ENCODE measurements around the gene GTPBP1.

GTPBP1 gene

GRCh38 chr22:38705235-38706100, at the start of gene GTPBP1:
GTPBP1 (plus strand) TSS chr22:38705944; CDS start chr22:38705956, 12 bp downstream.
- no peaks in the 10 kb centered on the region for H3K27me3 ChIP-seq (ENCODE audit: control insufficient read depth in 1 of 2, insufficient read depth in 2 of 2, low read length in 2 of 2)
- peak within 1 kb of the TSS; percentile 90 for H3K27ac ChIP-seq (ENCODE audit: low read length)
- H3K4me3 ChIP-seq (ENCODE audit: low read length in 2 of 2) = peak within 1 kb of the TSS; percentile 84 to 85
- peaks cover 2 to 11% of the 10 kb centered on the region in 2 donors for H3K36me3 ChIP-seq (ENCODE audit: control insufficient read depth in 2 of 2, insufficient read depth in 2 of 2, low read length in 2 of 2)
- H3K9me3 ChIP-seq (ENCODE audit: control insufficient read depth in 2 of 2, low read length in 2 of 2) = no peaks in the 10 kb centered on the region
- peak within 1 kb of the TSS; percentile 84 to 89 for H3K9ac ChIP-seq (ENCODE audit: low read length in 2 of 2)
- H3K4me1 ChIP-seq (ENCODE audit: control insufficient read depth, insufficient read depth, low read length) = peaks cover 37% of the 10 kb centered on the region

- Histone ChIP-seq H3K9me3 (ENCODE audit: control insufficient read depth in 2 of 2, low read length in 2 of 2) (no peaks in the 10 kb centered on the region), H3K27me3 (ENCODE audit: control insufficient read depth in 1 of 2, insufficient read depth in 2 of 2, low read length in 2 of 2) (no peaks in the 10 kb centered on the region), H3K27ac (ENCODE audit: low read length) (peak within 1 kb of the TSS; percentile 91), H3K4me1 (ENCODE audit: control insufficient read depth, insufficient read depth, low read length) (peaks cover 14% of the 10 kb centered on the region), H3K36me3 (ENCODE audit: control insufficient read depth in 2 of 2, insufficient read depth in 2 of 2, low read length in 2 of 2) (peaks cover 0 to 2% of the 10 kb centered on the region in 2 donors), H3K4me3 (ENCODE audit: low read length in 2 of 2) (peak within 1 kb of the TSS; percentile 93 to 94), H3K9ac (ENCODE audit: low read length in 2 of 2) (peak within 1 kb of the TSS; percentile 93 to 98)
Observed at GRCh38 chr22:38656256-38657044, 49.3 kb upstream of the GTPBP1 start, which contains the start of the genes CBY1 and FAM227A. CBY1 (plus strand) TSS chr22:38656638; CDS start chr22:38668055, 11,417 bp downstream. FAM227A (minus strand) TSS chr22:38656392; CDS start chr22:38650168, 6,224 bp downstream.

DNA sequence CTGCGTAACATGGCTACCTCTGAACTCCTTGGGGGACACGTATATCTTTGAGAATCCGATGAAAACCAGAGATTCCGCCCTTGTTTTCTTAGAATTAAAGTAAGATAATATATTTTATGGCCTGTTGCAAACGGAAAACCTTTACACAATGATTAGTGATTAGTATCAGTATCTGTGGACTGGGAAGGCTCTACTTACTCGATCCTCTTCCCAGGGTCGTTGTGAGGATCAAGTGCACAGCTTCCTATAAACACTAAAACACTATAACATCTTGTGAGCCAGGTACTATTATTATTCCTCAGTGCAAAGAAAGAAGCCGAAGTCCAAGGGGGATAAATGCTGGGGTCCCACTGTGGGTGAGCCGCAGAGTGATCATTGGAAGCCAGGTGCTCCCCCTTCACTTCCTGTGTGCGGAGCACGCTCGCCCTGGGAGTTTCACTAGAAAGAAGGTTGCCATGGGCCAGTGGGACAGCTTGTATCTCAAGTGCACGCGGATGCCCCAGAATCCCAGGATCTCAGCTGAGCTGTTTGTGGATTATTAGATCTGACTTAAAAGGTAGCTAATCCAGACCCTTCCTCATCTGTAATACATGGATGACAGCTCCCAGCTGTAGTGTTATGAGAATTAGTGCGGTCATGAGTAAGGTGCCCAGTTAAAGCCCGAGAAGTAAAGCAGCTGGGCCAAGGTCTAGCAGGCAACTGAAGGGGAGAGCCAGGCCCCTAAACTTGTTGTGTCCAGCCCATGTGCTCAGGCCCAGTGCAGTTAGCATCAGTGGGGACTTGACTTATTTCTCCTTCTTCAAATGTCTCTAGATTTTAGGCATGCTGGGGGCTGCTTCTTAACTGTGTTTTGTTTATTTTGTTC, 48.5 kb upstream of the GTPBP1 start:
- peak overlapping the region; percentile 93 to 98 for H3K9ac ChIP-seq (ENCODE audit: low read length in 2 of 2)
- H3K4me1 ChIP-seq (ENCODE audit: control insufficient read depth, insufficient read depth, low read length) = peaks cover 14% of the 10 kb centered on the region
- no peaks in the 10 kb centered on the region for H3K27me3 ChIP-seq (ENCODE audit: control insufficient read depth in 1 of 2, insufficient read depth in 2 of 2, low read length in 2 of 2)
- peaks cover 0 to 3% of the 10 kb centered on the region in 2 donors for H3K36me3 ChIP-seq (ENCODE audit: control insufficient read depth in 2 of 2, insufficient read depth in 2 of 2, low read length in 2 of 2)
- H3K4me3 ChIP-seq (ENCODE audit: low read length in 2 of 2) = peak overlapping the region; percentile 93 to 94
- no peaks in the 10 kb centered on the region for H3K9me3 ChIP-seq (ENCODE audit: control insufficient read depth in 2 of 2, low read length in 2 of 2)
- H3K27ac ChIP-seq (ENCODE audit: low read length) = peak overlapping the region; percentile 91

DNA sequence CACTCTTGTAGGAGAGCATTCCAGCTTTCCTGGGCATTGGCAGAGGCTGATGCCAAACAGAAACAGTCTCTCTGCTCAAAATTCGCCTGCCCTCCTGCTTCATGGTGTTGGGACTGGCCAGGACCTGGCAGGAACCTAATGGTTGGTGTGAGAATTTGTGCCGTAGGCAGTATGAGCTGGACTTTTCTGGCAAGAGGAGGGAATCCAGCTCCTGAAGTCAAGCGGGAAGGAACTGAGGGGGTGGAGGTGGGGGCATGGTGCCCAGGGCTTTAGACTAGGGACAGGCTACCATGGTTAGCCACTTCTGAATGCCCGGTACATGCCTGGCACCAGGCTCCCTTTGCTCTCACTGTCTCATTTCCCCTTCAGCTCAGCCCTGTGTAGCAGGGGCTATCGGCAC, 30.9 kb upstream of the GTPBP1 start:
- H3K4me1 ChIP-seq (ENCODE audit: control insufficient read depth, insufficient read depth, low read length) = no peaks in the 10 kb centered on the region
- H3K36me3 ChIP-seq (ENCODE audit: control insufficient read depth in 2 of 2, insufficient read depth in 2 of 2, low read length in 2 of 2) = peaks cover 23 to 24% of the 10 kb centered on the region in 2 donors
- H3K27ac ChIP-seq (ENCODE audit: low read length) = no peak overlapping the region
- H3K4me3 ChIP-seq (ENCODE audit: low read length in 2 of 2) = no peak overlapping the region
- no peaks in the 10 kb centered on the region for H3K27me3 ChIP-seq (ENCODE audit: control insufficient read depth in 1 of 2, insufficient read depth in 2 of 2, low read length in 2 of 2)
- H3K9me3 ChIP-seq (ENCODE audit: control insufficient read depth in 2 of 2, low read length in 2 of 2) = no peaks in the 10 kb centered on the region
- H3K9ac ChIP-seq (ENCODE audit: low read length in 2 of 2) = no peak overlapping the region

DNA sequence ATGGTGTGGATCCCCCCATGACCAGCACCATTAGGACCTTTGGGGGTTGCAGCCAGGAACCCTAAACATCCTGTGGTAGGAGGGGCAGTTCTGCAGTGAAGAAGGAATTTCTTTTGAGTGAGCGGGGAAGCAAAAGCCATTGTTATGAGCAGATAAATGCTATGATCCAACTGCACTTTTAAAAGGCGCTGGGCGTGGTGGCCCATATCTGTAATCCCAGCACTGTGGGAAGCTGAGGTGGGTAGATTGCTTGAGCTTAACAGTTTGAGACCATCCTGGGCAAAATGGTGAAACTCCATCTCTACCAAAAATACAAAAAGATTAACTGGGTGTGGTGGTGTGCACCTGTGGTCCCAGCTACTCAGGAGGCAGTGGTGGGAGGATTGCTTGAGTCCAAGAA, 29.9 kb upstream of the GTPBP1 start:
- H3K4me1 ChIP-seq (ENCODE audit: control insufficient read depth, insufficient read depth, low read length) = no peaks in the 10 kb centered on the region
- H3K4me3 ChIP-seq (ENCODE audit: low read length in 2 of 2) = no peak overlapping the region
- no peak overlapping the region for H3K27ac ChIP-seq (ENCODE audit: low read length)
- no peak overlapping the region for H3K9ac ChIP-seq (ENCODE audit: low read length in 2 of 2)
- no peaks in the 10 kb centered on the region for H3K9me3 ChIP-seq (ENCODE audit: control insufficient read depth in 2 of 2, low read length in 2 of 2)
- peaks cover 21% of the 10 kb centered on the region in 2 donors for H3K36me3 ChIP-seq (ENCODE audit: control insufficient read depth in 2 of 2, insufficient read depth in 2 of 2, low read length in 2 of 2)
- no peaks in the 10 kb centered on the region for H3K27me3 ChIP-seq (ENCODE audit: control insufficient read depth in 1 of 2, insufficient read depth in 2 of 2, low read length in 2 of 2)

DNA sequence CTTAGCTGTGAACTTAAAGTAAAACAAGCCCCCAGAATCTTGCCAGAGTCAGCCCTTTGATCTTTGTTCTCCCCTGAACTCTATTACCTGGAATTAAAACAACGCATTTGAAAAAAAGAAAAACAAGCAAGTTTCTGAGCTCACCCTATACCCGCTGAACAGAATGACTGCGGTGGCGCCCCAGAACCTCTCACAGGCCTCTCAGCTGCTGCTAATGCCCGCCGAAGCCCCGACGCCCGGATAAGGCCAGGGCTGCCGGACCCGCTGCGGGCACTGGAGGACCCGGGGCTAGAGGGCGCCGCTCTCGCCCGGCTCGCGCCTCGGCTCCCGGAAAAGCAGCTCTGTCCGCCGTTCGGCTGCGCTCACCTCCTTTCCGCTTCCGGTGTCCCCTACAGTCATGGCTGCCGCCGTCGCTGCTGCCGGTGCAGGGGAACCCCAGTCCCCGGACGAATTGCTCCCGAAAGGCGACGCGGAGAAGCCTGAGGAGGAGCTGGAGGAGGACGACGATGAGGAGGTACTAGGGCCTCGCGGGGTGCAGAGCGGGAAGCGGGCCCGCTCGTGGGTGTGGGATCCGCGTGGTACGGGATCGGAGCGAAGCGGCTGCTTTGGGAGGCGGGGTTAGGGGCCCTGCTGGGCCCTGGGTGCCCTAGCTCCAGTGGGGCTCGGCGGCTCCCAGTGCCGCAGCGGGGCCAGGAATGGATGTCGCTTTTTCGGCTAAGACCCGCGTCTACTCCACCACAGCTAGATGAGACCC, 24.0 kb upstream of the GTPBP1 start, which contains the start of gene TOMM22:
TOMM22 (plus strand) TSS at position 376 of the 754 bp plus-strand sequence; CDS start at position 398, 22 bp downstream.
- peak within 1 kb of the TSS; percentile 55 for H3K27ac ChIP-seq (ENCODE audit: low read length)
- peak within 1 kb of the TSS; percentile 94 to 97 for H3K4me3 ChIP-seq (ENCODE audit: low read length in 2 of 2)
- no peaks in the 10 kb centered on the region for H3K27me3 ChIP-seq (ENCODE audit: control insufficient read depth in 1 of 2, insufficient read depth in 2 of 2, low read length in 2 of 2)
- H3K36me3 ChIP-seq (ENCODE audit: control insufficient read depth in 2 of 2, insufficient read depth in 2 of 2, low read length in 2 of 2) = peaks cover 26 to 27% of the 10 kb centered on the region in 2 donors
- peaks cover 18% of the 10 kb centered on the region for H3K4me1 ChIP-seq (ENCODE audit: control insufficient read depth, insufficient read depth, low read length)
- peak within 1 kb of the TSS; percentile 90 to 91 for H3K9ac ChIP-seq (ENCODE audit: low read length in 2 of 2)
- no peaks in the 10 kb centered on the region for H3K9me3 ChIP-seq (ENCODE audit: control insufficient read depth in 2 of 2, low read length in 2 of 2)

- Histone ChIP-seq H3K27me3 (ENCODE audit: control insufficient read depth in 1 of 2, insufficient read depth in 2 of 2, low read length in 2 of 2) (no peaks in the 10 kb centered on the region), H3K9me3 (ENCODE audit: control insufficient read depth in 2 of 2, low read length in 2 of 2) (no peaks in the 10 kb centered on the region), H3K27ac (ENCODE audit: low read length) (no peak overlapping the region), H3K9ac (ENCODE audit: low read length in 2 of 2) (no peak overlapping the region), H3K4me3 (ENCODE audit: low read length in 2 of 2) (no peak overlapping the region), H3K36me3 (ENCODE audit: control insufficient read depth in 2 of 2, insufficient read depth in 2 of 2, low read length in 2 of 2) (peaks cover 48 to 49% of the 10 kb centered on the region in 2 donors), H3K4me1 (ENCODE audit: control insufficient read depth, insufficient read depth, low read length) (peaks cover 18% of the 10 kb centered on the region)
Observed at GRCh38 chr22:38684895-38685294, 20.8 kb upstream of the GTPBP1 start.

DNA sequence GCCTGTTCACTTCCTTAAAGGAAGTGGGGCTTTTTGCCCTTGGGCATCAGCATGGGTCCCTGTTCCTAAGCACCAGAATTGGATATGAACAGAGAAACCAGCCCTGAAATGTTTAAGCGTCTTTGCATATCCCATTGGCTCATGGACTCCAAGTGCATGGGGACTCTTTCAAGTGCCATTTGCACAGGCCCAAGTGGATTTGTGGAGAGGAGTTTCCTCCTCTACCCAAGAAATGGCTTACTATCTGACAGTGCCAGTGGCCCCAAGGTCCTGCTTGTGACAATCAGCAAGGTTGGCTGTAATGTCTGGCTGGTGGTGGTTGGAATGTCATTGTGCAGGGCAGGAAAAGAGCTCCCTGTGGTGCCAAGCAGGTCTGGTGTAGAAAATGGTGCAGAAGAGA, 20.0 kb upstream of the GTPBP1 start:
- peaks cover 48 to 49% of the 10 kb centered on the region in 2 donors for H3K36me3 ChIP-seq (ENCODE audit: control insufficient read depth in 2 of 2, insufficient read depth in 2 of 2, low read length in 2 of 2)
- no peak overlapping the region for H3K27ac ChIP-seq (ENCODE audit: low read length)
- no peaks in the 10 kb centered on the region for H3K27me3 ChIP-seq (ENCODE audit: control insufficient read depth in 1 of 2, insufficient read depth in 2 of 2, low read length in 2 of 2)
- no peak overlapping the region for H3K4me3 ChIP-seq (ENCODE audit: low read length in 2 of 2)
- peaks cover 18% of the 10 kb centered on the region for H3K4me1 ChIP-seq (ENCODE audit: control insufficient read depth, insufficient read depth, low read length)
- H3K9ac ChIP-seq (ENCODE audit: low read length in 2 of 2) = no peak overlapping the region
- H3K9me3 ChIP-seq (ENCODE audit: control insufficient read depth in 2 of 2, low read length in 2 of 2) = no peaks in the 10 kb centered on the region

DNA sequence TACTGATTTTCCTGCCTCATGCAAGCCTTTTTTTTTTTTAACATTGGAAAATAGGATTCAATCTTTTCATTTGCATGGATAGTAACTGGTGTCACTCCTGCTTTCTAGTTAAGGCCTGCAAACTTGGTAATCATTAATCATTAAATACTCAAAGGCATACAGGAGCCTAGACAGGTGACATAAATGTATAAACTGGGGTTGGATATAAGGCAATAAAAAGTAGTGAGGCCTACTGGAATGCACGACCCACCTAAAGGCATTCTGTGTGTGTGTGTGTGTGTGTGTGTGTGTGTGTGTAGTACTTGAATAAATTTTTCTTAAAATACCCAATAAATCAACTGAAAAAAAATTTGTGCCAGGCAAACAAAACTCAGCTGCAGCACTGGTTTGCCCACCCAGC, 16.1 kb upstream of the GTPBP1 start:
- no peak overlapping the region for H3K27ac ChIP-seq (ENCODE audit: low read length)
- no peak overlapping the region for H3K4me3 ChIP-seq (ENCODE audit: low read length in 2 of 2)
- no peaks in the 10 kb centered on the region for H3K9me3 ChIP-seq (ENCODE audit: control insufficient read depth in 2 of 2, low read length in 2 of 2)
- peaks cover 8% of the 10 kb centered on the region for H3K4me1 ChIP-seq (ENCODE audit: control insufficient read depth, insufficient read depth, low read length)
- H3K27me3 ChIP-seq (ENCODE audit: control insufficient read depth in 1 of 2, insufficient read depth in 2 of 2, low read length in 2 of 2) = no peaks in the 10 kb centered on the region
- H3K9ac ChIP-seq (ENCODE audit: low read length in 2 of 2) = no peak overlapping the region
- peaks cover 39 to 54% of the 10 kb centered on the region in 2 donors for H3K36me3 ChIP-seq (ENCODE audit: control insufficient read depth in 2 of 2, insufficient read depth in 2 of 2, low read length in 2 of 2)
